Right lobe of liver (tissue), 6 donors: Measurements from ENCODE around the gene CCDC178. TPM values are rescaled to one million over a fixed set of nuclear protein-coding genes. Genes with fewer than 3 reads are reported as not detected.

Experiments
- ATAC-seq, 4 donors: fragments of 200-7000 bp; cut with Tn5 transposase; one replicate each; pipeline ENCODE4 v1.9.1; 2020; ENCODE audit warnings: mild to moderate bottlenecking in 4 of 4, moderate library complexity in 4 of 4
- DNase-seq, 3 donors: peaks; one replicate each; pipeline ENCODE4 v3.0.0-alpha.2; 2020
- H3K27ac ChIP-seq, 3 donors: fragments of 200-600 bp; one replicate each; pipeline ENCODE4 v1.8.0; 2022
- H3K27me3 ChIP-seq, 2 donors: fragments of 200-600 bp; one replicate each; pipeline ENCODE4 v1.8.0; 2022
- H3K36me3 ChIP-seq, 4 donors: fragments of 200-600 bp; sonication (generic) in 1 of 4; one replicate each; pipeline versions ENCODE4 v1.5.1 to v1.8.0; 2017 to 2022; ENCODE audit warnings: control low read depth in 1 of 4
- H3K4me1 ChIP-seq, 4 donors: fragments of 200-600 bp; sonication (generic) in 1 of 4; one replicate each; pipeline versions ENCODE4 v1.5.1 to v1.8.0; 2017 to 2022; ENCODE audit warnings: control low read depth in 1 of 4
- H3K4me3 ChIP-seq, 3 donors: fragments of 200-600 bp; one replicate each; pipeline ENCODE4 v1.8.0; 2022
- H3K9me3 ChIP-seq, 4 donors: fragments of 200-600 bp; sonication (generic) in 1 of 4; one replicate each; pipeline versions ENCODE4 v1.5.1 to v1.8.0; 2017 to 2022; ENCODE audit warnings: control low read depth in 1 of 4
- POLR2A ChIP-seq: fragments of 450-650 bp; IDR thresholded peaks from one replicate; pipeline ENCODE4 v1.6.1; 2017; ENCODE audit warnings: antibody characterized with exemption, mild to moderate bottlenecking
- WGBS: methylation state at CpG from one replicate; pipeline ENCODE4 v1.1.6; 2018; ENCODE audit warnings: low coverage, low lambda C conversion rate; ENCODE audit not compliant: insufficient coverage; ENCODE audit errors: missing lambda C conversion rate; 5-methylcytosine and 5-hydroxymethylcytosine counted together
- intact Hi-C, 2 donors: fragments of 100-400 bp; cut with DNase I; formaldehyde crosslinking; loops; one replicate each; pipeline versions ENCODE4 v1.11.2 to v1.14.1; 2022
- total RNA-seq, 6 experiments: library from RNA; depleted of rRNA in 2 of 6; stranded (reverse); fragments of >200 nt in 2 of 6; fragmentation: NEBNext Ultra II Directional in 3 of 6; extraction: Animal tissue kit (Norgen Biotek cat#: 25700) in 3 of 6; gene quantifications; one replicate each; pipeline versions ENCODE4 v1.1.0 to v1.2.4, GENCODE V29; 2016 to 2023
- TF ChIP-seq, protein P1 (sequence below), 4 donors: fragments of 200-600 bp in 3 of 4; fragments of 450-650 bp in 1 of 4; IDR thresholded peaks; one replicate each; pipeline versions ENCODE4 v1.5.1 to v1.8.0; 2016 to 2022; ENCODE audit warnings: antibody characterized with exemption in 4 of 4, mild to moderate bottlenecking in 2 of 4
- donor health status: DM: no; HTN: yes; CAD: no.
- donor health status: DM: no; HTN: no; CAD: no.
- donor health status: DM: no; HTN: no; CAD: no.
- donor health status: DM: no; HTN: yes; CAD: no.
- donor health status: DM: no; HTN: yes; CAD: no.

The CCDC178 gene
- total RNA-seq, 6 experiments from 2014 or later, result not detected

DNA sequence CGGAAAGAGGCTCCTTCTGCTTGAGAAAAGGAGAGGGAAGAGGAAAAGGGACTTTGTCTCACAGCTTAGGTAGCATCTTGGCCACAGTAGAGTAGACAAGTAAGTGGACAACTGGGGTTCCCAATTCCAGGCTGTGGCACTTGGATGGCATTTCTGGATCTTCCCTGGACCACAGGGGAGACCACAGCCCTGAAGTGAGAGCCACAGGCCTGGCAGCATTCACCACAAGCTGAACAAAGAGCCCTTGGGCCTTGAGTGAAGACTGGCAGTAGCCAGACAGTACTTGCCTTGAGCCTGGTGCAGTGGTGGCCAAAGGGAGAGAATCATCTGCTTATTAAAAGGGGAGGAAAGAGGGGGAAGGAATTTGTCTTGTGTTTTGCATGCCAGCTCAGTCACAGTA, 441.6 kb downstream of the CCDC178 start:
- TF ChIP-seq, protein P1, sequence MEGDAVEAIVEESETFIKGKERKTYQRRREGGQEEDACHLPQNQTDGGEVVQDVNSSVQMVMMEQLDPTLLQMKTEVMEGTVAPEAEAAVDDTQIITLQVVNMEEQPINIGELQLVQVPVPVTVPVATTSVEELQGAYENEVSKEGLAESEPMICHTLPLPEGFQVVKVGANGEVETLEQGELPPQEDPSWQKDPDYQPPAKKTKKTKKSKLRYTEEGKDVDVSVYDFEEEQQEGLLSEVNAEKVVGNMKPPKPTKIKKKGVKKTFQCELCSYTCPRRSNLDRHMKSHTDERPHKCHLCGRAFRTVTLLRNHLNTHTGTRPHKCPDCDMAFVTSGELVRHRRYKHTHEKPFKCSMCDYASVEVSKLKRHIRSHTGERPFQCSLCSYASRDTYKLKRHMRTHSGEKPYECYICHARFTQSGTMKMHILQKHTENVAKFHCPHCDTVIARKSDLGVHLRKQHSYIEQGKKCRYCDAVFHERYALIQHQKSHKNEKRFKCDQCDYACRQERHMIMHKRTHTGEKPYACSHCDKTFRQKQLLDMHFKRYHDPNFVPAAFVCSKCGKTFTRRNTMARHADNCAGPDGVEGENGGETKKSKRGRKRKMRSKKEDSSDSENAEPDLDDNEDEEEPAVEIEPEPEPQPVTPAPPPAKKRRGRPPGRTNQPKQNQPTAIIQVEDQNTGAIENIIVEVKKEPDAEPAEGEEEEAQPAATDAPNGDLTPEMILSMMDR (IDR thresholded peaks at IDR 0.05), result no peak
- TF ChIP-seq POLR2A, result no peak
- no peak for DNase-seq
- intact Hi-C loops, result no loop called here
- Histone ChIP-seq H3K9me3 (no peaks in the 10 kb centered on the region), H3K4me1 (no peaks in the 10 kb centered on the region), H3K27me3 (no peaks in the 10 kb centered on the region), H3K36me3 (no peaks in the 10 kb centered on the region), H3K27ac (no peak overlapping the region), H3K4me3 (no peak overlapping the region)
- 25% methylated on average over 1 of the region's 1 CpG for WGBS
- ATAC-seq, result no peak

DNA sequence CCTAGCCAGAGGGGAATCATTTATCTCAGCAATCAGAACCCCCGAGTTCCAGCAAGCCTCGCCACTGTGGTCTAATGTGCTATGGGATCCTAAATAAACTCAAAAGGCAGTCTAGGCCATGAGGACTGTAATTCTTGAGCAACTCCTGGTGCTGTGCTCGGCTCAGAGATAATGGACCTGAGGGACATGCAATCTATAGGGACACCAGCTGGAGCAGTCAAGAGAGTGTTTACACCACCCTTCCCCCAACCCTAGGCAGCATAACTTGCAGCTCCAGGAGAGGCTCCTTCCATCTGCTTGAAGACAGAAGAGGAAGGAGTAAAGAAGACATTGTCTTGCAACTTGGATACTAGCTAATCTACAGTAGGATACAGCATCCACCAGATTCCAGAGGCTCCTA, 442.2 kb downstream of the CCDC178 start:
- Histone ChIP-seq H3K36me3 (no peaks in the 10 kb centered on the region), H3K27ac (no peak overlapping the region), H3K27me3 (no peaks in the 10 kb centered on the region), H3K4me1 (no peaks in the 10 kb centered on the region), H3K9me3 (no peaks in the 10 kb centered on the region), H3K4me3 (no peak overlapping the region)
- no CpG with 5 or more reads among the region's 3 CpGs for WGBS
- ATAC-seq (no peak), DNase-seq (no peak)
- no peak for TF ChIP-seq POLR2A
- TF ChIP-seq, protein P1 (IDR thresholded peaks at IDR 0.05), result no peak
- intact Hi-C loops, result no loop called here

DNA sequence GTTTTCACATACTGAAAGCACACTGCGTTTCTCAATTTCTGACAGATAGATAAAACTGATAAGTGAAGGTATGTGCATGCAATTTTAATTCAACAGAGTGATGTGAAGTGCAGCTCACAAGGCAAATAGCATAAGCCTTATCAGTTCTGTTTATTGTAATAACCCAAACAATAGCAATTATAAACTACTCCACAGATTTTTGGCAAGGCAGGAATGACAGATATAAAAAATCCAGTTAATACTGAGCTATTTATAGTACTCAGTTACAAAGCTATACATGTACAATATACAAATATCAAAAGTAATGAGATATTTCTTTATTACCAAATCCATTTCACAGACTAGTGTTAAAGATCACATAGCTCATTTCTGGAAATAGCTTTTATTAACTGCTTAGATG, 456.8 kb downstream of the CCDC178 start:
- TF ChIP-seq, protein P1 (IDR thresholded peaks at IDR 0.05), result no peak
- no peak for TF ChIP-seq POLR2A
- Histone ChIP-seq H3K9me3 (no peaks in the 10 kb centered on the region), H3K27me3 (no peaks in the 10 kb centered on the region), H3K4me3 (no peak overlapping the region), H3K4me1 (no peaks in the 10 kb centered on the region), H3K27ac (no peak overlapping the region), H3K36me3 (no peaks in the 10 kb centered on the region)
- no peak for ATAC-seq
- intact Hi-C loops, result no loop called here
- 31% methylated on average over 1 of the region's 1 CpG for WGBS
- no peak for DNase-seq

DNA sequence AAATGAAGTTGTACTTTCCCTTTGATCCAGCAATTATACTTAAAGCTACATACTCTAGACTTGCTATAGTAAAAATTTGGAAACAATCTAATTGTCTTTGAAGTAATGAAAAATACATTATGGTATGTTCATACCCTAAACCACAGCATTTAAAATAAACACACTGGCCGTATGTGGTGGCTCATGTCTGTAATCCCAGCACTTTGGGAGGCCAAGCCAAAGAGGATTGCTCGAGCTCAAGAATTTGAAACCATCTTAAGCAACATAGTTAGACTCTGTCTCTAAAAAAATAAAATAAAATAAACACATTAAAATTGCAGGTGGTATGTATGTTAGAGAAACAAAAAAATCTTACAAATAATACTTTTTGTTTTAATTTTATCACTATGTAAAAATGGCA, 459.6 kb downstream of the CCDC178 start:
- ATAC-seq (no peak), DNase-seq (no peak)
- Histone ChIP-seq H3K4me1 (no peaks in the 10 kb centered on the region), H3K27me3 (no peaks in the 10 kb centered on the region), H3K27ac (no peak overlapping the region), H3K9me3 (no peaks in the 10 kb centered on the region), H3K4me3 (no peak overlapping the region), H3K36me3 (no peaks in the 10 kb centered on the region)
- intact Hi-C loops, result no loop called here
- TF ChIP-seq POLR2A, result no peak
- TF ChIP-seq, protein P1 (IDR thresholded peaks at IDR 0.05), result no peak
- WGBS, result 71% methylated on average over 2 of the region's 2 CpGs

DNA sequence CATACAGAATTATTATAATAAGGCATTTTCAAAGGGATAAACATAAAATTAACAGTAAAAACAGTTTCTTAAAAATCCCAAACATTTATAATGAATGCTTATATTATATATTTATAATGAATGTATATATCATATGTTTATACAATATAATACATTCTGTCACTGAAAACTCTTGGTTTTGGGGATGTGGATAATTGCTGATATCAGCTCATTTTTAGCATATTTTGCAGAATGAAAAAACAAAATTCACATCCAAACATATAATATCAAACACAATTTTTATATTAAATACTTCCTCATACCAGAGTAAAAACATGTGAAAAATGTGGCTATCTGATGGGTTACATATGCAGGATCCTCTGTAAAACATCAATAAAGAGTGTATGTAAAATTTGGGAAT, 465.0 kb downstream of the CCDC178 start:
- H3K4me3 ChIP-seq, result no peak overlapping the region
- TF ChIP-seq, protein P1 (IDR thresholded peaks at IDR 0.05), result no peak
- no peak for TF ChIP-seq POLR2A
- no peak overlapping the region for H3K27ac ChIP-seq
- H3K4me1 ChIP-seq, result no peaks in the 10 kb centered on the region
- DNase-seq (no peak), ATAC-seq (no peak)
- no peaks in the 10 kb centered on the region for H3K36me3 ChIP-seq
- H3K27me3 ChIP-seq, result no peaks in the 10 kb centered on the region
- no peaks in the 10 kb centered on the region for H3K9me3 ChIP-seq
- intact Hi-C loops, result no loop called here
